Measurements from ENCODE around the gene WAPL.

DNA sequence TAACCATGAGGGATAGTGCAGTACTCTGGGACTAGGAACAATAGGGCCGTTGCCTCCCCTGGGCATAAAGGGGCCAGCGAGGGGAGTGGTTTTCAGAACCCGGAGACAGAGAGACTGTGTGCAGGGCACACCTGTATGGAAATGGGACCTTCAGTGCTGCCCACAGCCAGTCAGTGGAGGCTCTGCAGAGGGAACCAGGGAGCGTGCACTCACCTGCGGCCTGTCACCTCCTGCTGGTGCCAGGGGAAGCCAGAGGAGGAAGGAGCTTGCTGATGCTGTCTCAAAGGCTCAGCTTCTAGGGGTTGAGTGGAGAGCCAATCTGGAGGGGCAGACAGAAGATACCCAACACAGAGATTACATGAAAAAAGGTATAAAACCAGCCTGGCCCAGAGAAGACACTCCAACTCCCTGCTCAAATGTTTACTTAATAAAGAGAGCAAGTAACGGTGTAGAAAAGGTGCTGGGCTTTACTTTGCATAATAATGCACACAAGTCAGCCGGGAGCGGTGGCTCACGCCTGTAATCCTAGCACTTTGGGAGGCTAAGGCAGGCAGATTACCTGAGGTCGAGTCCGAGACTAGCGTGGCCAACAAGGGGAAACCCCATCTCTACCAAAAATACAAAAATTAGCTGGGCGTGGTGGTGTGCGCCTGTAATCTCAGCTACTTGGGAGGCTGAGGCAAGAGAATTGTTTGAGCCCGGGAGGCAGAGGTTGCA lies 35.5 kb upstream of the WAPL start:
- TF ChIP-seq RAD21 (conservative IDR thresholded peaks at IDR 0.05 in 1 of 2, IDR thresholded peaks at IDR 0.05 in 1 of 2), result no peak
- TF ChIP-seq HDAC2 (IDR thresholded peaks at IDR 0.05), result no peak
- TF ChIP-seq MAX (IDR thresholded peaks at IDR 0.05), result no peak
- TF ChIP-seq, protein P1, sequence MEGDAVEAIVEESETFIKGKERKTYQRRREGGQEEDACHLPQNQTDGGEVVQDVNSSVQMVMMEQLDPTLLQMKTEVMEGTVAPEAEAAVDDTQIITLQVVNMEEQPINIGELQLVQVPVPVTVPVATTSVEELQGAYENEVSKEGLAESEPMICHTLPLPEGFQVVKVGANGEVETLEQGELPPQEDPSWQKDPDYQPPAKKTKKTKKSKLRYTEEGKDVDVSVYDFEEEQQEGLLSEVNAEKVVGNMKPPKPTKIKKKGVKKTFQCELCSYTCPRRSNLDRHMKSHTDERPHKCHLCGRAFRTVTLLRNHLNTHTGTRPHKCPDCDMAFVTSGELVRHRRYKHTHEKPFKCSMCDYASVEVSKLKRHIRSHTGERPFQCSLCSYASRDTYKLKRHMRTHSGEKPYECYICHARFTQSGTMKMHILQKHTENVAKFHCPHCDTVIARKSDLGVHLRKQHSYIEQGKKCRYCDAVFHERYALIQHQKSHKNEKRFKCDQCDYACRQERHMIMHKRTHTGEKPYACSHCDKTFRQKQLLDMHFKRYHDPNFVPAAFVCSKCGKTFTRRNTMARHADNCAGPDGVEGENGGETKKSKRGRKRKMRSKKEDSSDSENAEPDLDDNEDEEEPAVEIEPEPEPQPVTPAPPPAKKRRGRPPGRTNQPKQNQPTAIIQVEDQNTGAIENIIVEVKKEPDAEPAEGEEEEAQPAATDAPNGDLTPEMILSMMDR (IDR thresholded peaks at IDR 0.05), result no peak
- no peak for TF ChIP-seq POLR2A (IDR thresholded peaks at IDR 0.05; ENCODE audit: low read length)
- no peak for TF ChIP-seq EP300 (IDR thresholded peaks at IDR 0.05)
- no peak for TF ChIP-seq MYC (IDR thresholded peaks at IDR 0.05; ENCODE audit: borderline replicate concordance, low read length)
- TF ChIP-seq FOSB (CRISPR knock-in tag; IDR thresholded peaks at IDR 0.05), result no peak
- no peak for TF ChIP-seq REST (IDR thresholded peaks at IDR 0.05)
- TF ChIP-seq, protein P2, sequence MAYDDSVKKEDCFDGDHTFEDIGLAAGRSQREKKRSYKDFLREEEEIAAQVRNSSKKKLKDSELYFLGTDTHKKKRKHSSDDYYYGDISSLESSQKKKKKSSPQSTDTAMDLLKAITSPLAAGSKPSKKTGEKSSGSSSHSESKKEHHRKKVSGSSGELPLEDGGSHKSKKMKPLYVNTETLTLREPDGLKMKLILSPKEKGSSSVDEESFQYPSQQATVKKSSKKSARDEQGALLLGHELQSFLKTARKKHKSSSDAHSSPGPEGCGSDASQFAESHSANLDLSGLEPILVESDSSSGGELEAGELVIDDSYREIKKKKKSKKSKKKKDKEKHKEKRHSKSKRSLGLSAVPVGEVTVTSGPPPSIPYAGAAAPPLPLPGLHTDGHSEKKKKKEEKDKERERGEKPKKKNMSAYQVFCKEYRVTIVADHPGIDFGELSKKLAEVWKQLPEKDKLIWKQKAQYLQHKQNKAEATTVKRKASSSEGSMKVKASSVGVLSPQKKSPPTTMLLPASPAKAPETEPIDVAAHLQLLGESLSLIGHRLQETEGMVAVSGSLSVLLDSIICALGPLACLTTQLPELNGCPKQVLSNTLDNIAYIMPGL (CRISPR knock-in tag; IDR thresholded peaks at IDR 0.05; ENCODE audit: borderline replicate concordance), result no peak
- no peak for TF ChIP-seq BHLHE40 (IDR thresholded peaks at IDR 0.05; ENCODE audit: low read depth, low read length)
- no peak for TF ChIP-seq KDM1A (IDR thresholded peaks at IDR 0.05; ENCODE audit: low read depth)
- no peak for TF ChIP-seq TFCP2L1 (CRISPR knock-in tag; IDR thresholded peaks at IDR 0.05)

Measured in A549 (cell line).